Measurements from ENCODE around the gene CCDC181. TPM values are rescaled to one million over a fixed set of nuclear protein-coding genes. Genes with fewer than 3 reads are reported as not detected.

Gene CCDC181
- total RNA-seq, 6 experiments from 2014 or later = not detected

DNA sequence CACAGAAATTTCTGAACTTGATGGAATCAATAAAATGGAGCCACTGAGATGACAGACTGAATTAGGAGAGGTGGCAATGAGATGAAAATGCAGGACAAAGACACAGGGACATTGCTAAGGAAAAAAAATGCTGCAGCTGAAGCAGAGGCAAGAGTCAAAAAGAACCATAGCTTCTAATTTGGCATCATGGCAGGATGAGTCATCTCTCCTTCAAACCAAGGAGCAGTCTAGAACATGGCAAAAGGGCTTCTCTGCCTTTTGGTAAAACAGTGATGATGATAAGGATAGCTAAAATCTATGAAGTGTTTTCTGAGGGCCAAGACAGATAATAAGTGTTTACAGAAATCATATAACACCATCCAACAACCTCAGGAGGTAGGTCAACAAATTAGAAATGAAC, 41.7 kb upstream of the CCDC181 start:
- H3K4me1 Mint-ChIP-seq (ENCODE audit: low read depth) = peaks cover 10% of the 10 kb centered on the region
- no peak for DNase-seq
- H3K4me3 Mint-ChIP-seq = no peak overlapping the region
- no peaks in the 10 kb centered on the region for H3K9me3 Mint-ChIP-seq
- no peaks in the 10 kb centered on the region for H3K36me3 Mint-ChIP-seq (ENCODE audit: low read depth)
- TF ChIP-seq, protein P1, sequence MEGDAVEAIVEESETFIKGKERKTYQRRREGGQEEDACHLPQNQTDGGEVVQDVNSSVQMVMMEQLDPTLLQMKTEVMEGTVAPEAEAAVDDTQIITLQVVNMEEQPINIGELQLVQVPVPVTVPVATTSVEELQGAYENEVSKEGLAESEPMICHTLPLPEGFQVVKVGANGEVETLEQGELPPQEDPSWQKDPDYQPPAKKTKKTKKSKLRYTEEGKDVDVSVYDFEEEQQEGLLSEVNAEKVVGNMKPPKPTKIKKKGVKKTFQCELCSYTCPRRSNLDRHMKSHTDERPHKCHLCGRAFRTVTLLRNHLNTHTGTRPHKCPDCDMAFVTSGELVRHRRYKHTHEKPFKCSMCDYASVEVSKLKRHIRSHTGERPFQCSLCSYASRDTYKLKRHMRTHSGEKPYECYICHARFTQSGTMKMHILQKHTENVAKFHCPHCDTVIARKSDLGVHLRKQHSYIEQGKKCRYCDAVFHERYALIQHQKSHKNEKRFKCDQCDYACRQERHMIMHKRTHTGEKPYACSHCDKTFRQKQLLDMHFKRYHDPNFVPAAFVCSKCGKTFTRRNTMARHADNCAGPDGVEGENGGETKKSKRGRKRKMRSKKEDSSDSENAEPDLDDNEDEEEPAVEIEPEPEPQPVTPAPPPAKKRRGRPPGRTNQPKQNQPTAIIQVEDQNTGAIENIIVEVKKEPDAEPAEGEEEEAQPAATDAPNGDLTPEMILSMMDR (IDR thresholded peaks at IDR 0.05) = no peak
- no peaks in the 10 kb centered on the region for H3K27me3 Mint-ChIP-seq (ENCODE audit: insufficient read depth)
- peak overlapping the region; percentile 1; the same call in 1 of the 2 replicates for H3K27ac Mint-ChIP-seq

- TF ChIP-seq, protein P1 (IDR thresholded peaks at IDR 0.05) = peak; percentile 74
- H3K27me3 Mint-ChIP-seq (ENCODE audit: insufficient read depth) = no peaks in the 10 kb centered on the region
- no peak overlapping the region for H3K27ac Mint-ChIP-seq
- DNase-seq = peak; percentile 48
- no peaks in the 10 kb centered on the region for H3K36me3 Mint-ChIP-seq (ENCODE audit: low read depth)
- H3K9me3 Mint-ChIP-seq = no peaks in the 10 kb centered on the region
- no peak overlapping the region for H3K4me3 Mint-ChIP-seq
- H3K4me1 Mint-ChIP-seq (ENCODE audit: low read depth) = peaks cover 6% of the 10 kb centered on the region; the same call in 1 of the 2 replicates
Observed at GRCh38 chr1:169466259-169467230, 39.3 kb upstream of the CCDC181 start.

DNA sequence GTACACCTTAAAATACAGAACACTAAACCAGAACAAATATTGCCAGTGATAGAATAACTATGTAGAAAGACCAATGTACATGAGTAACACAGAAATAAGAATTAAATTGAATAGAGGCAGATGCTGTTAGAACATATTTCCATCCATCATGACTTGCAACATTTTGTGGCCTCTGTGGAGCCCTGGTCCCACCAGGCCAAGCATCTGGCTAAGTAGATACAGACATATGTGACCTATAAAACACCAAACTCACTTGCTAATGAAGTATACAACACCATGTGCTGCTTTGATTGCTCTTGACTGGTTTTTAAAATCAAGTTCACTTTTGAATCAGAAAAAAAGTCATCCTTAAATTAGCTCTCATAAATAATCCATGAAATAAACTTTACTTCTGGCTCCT, 38.0 kb upstream of the CCDC181 start:
- no peak for DNase-seq
- Mint-ChIP-seq H3K27ac (no peak overlapping the region), H3K4me3 (no peak overlapping the region), H3K36me3 (ENCODE audit: low read depth) (peaks cover 4% of the 10 kb centered on the region; the same call in 1 of the 2 replicates), H3K27me3 (ENCODE audit: insufficient read depth) (no peaks in the 10 kb centered on the region), H3K4me1 (ENCODE audit: low read depth) (peaks cover 13% of the 10 kb centered on the region), H3K9me3 (no peaks in the 10 kb centered on the region)
- TF ChIP-seq, protein P1 (IDR thresholded peaks at IDR 0.05) = no peak

DNA sequence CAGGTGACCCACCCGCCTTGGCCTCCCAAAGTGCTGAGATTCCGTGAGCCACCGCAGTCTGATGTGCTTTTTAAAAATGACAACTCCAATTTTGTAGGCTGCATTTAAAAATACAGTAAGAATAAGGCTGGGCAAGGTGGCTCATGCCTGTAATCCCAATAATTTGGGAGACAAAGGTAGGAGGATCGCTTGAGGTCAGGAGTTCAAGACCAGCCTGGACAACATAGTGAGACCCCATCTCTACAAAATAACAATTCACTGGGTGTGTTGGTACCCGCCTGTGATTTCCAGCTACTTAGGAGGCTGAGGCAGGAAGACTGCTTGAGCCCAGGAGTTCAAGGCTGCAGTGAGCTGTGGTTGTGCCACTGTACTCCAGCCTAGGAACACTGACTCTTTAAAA, 35.1 kb upstream of the CCDC181 start:
- H3K36me3 Mint-ChIP-seq (ENCODE audit: low read depth) = peaks cover 4% of the 10 kb centered on the region
- TF ChIP-seq, protein P1 (IDR thresholded peaks at IDR 0.05) = no peak

GRCh38 chr1:169461390-169462000, 34.2 kb upstream of the CCDC181 start:
- Mint-ChIP-seq H3K27ac (no peak overlapping the region), H3K4me1 (ENCODE audit: low read depth) (peaks cover 7% of the 10 kb centered on the region; the same call in 1 of the 2 replicates), H3K9me3 (peaks cover 10% of the 10 kb centered on the region), H3K27me3 (ENCODE audit: insufficient read depth) (no peaks in the 10 kb centered on the region), H3K36me3 (ENCODE audit: low read depth) (peaks cover 10% of the 10 kb centered on the region), H3K4me3 (no peak overlapping the region)
- TF ChIP-seq, protein P1 (IDR thresholded peaks at IDR 0.05) = no peak
- no peak for DNase-seq

More for the DNA sequence above, 35.1 kb upstream of the CCDC181 start:
- H3K27me3 Mint-ChIP-seq (ENCODE audit: insufficient read depth) = no peaks in the 10 kb centered on the region
- H3K4me1 Mint-ChIP-seq (ENCODE audit: low read depth) = peaks cover 7% of the 10 kb centered on the region; the same call in 1 of the 2 replicates
- no peak overlapping the region for H3K27ac Mint-ChIP-seq
- DNase-seq = no peak
- peaks cover under 1% of the 10 kb centered on the region; the same call in 1 of the 2 replicates for H3K9me3 Mint-ChIP-seq
- H3K4me3 Mint-ChIP-seq = no peak overlapping the region

Measured in HFFc6 (cell line).